Neural progenitor cell (in vitro differentiated cells): ENCODE data around the gene MPRIP. TPM values are rescaled to one million over a fixed set of nuclear protein-coding genes. Genes with fewer than 3 reads are reported as not detected.

ENCODE experiments used
- DNase-seq: peaks from one replicate; pipeline ENCODE4 v3.0.0-alpha.2; 2016; ENCODE audit warnings: low spot score
- H2AFZ ChIP-seq: fragments of 200-600 bp; sonication (generic); replicated peaks from 2 replicates; pipeline ENCODE4 v1.6.1; 2016; ENCODE audit warnings: antibody characterized with exemption
- H3F3A ChIP-seq: fragments of 200-600 bp; sonication (generic); 2 replicates; pipeline ENCODE4 v1.6.1; 2016; ENCODE audit warnings: antibody characterized with exemption, low read depth
- H3K27ac ChIP-seq: fragments of 200-600 bp; sonication (generic); 2 replicates; pipeline ENCODE4 v1.5.1; 2016; ENCODE audit warnings: mild to moderate bottlenecking
- H3K27me3 ChIP-seq: fragments of 200-600 bp; sonication (generic); 2 replicates; pipeline ENCODE4 v1.6.1; 2016; ENCODE audit warnings: mild to moderate bottlenecking, moderate library complexity
- H3K36me3 ChIP-seq: fragments of 200-600 bp; sonication (generic); 2 replicates; pipeline ENCODE4 v1.5.1; 2016
- H3K4me1 ChIP-seq: fragments of 200-600 bp; sonication (generic); 2 replicates; pipeline ENCODE4 v1.6.1; 2016; ENCODE audit warnings: mixed run types
- H3K4me2 ChIP-seq: fragments of 200-600 bp; sonication (generic); 2 replicates; pipeline ENCODE4 v1.6.1; 2016
- H3K4me3 ChIP-seq: fragments of 200-600 bp; sonication (generic); 2 replicates; pipeline ENCODE4 v1.5.1; 2016
- H3K79me2 ChIP-seq: fragments of 200-600 bp; sonication (generic); 2 replicates; pipeline ENCODE4 v1.6.1; 2016; ENCODE audit warnings: low read depth
- H3K9ac ChIP-seq: fragments of 200-600 bp; sonication (generic); 2 replicates; pipeline ENCODE4 v1.6.1; 2016
- H3K9me3 ChIP-seq: fragments of 200-600 bp; sonication (generic); 2 replicates; pipeline ENCODE4 v1.5.1; 2016; ENCODE audit warnings: low read depth
- H4K20me1 ChIP-seq: fragments of 200-600 bp; sonication (generic); 2 replicates; pipeline ENCODE4 v1.6.1; 2016; ENCODE audit warnings: low read depth
- H3K27ac Mint-ChIP-seq: 3 replicates; pipeline ENCODE4 v1.8.0; 2021; ENCODE audit warnings: mixed read lengths
- H3K27me3 Mint-ChIP-seq: 2 replicates; pipeline ENCODE4 v1.8.0; 2022; ENCODE audit warnings: low read depth, mild to moderate bottlenecking, inconsistent platforms, moderate library complexity, mixed read lengths; ENCODE audit not compliant: insufficient read depth
- H3K36me3 Mint-ChIP-seq: 3 replicates; pipeline ENCODE4 v1.8.0; 2021; ENCODE audit warnings: mixed read lengths
- H3K4me1 Mint-ChIP-seq: 3 replicates; pipeline ENCODE4 v1.8.0; 2021; ENCODE audit warnings: mixed read lengths
- H3K4me3 Mint-ChIP-seq: 3 replicates; pipeline ENCODE4 v1.8.0; 2021; ENCODE audit warnings: mild to moderate bottlenecking, moderate library complexity, mixed read lengths
- H3K9me3 Mint-ChIP-seq: 3 replicates; pipeline ENCODE4 v1.8.0; 2020; ENCODE audit warnings: mixed read lengths
- CTCF ChIP-seq: fragments of 200-600 bp; sonication (generic); IDR thresholded peaks from 2 replicates; pipeline ENCODE4 v1.5.1; 2017; ENCODE audit warnings: antibody characterized with exemption, mild to moderate bottlenecking
- EZH2 ChIP-seq: fragments of 200-600 bp; sonication (generic); IDR thresholded peaks from 2 replicates; pipeline ENCODE4 v1.6.1; 2017; ENCODE audit warnings: antibody characterized with exemption, mild to moderate bottlenecking, moderate library complexity
- EZH2phosphoT487 ChIP-seq: fragments of 200-600 bp; sonication (generic); IDR thresholded peaks from 2 replicates; pipeline ENCODE4 v1.6.1; 2017; ENCODE audit warnings: antibody characterized with exemption
- total RNA-seq: library from RNA; depleted of rRNA; stranded (reverse); fragments of >200 nt; gene quantifications from 2 replicates; pipeline ENCODE4 v1.2.3, GENCODE V29; 2015; ENCODE audit warnings: low replicate concordance

MPRIP gene
- total RNA-seq, 1 donor from 2014 or later: 42.1 TPM

DNA sequence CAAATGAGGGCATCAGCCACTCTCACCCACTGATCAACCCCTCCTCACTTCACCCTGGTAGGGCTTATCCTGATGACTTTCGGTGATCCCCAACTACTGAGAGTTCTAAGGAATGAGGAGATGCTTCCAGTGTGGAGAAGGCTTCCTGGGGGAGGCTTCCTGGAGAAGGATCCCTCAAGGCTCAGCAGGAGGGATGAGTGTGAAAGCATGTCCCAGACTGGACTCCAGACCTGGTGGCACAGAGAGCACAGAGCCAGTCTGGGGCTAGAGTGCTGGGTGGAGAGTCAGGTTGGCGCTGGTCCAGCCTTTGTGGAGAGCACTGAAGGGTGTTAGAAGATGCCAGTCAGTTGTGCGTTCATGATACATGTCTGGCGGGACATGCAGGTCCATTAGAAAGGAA is 110.1 kb downstream of the MPRIP start:
- Mint-ChIP-seq H3K9me3 (no peaks in the 10 kb centered on the region), H3K27me3 (peaks cover 4% of the 10 kb centered on the region), H3K27ac (no peak overlapping the region), H3K4me1 (no peaks in the 10 kb centered on the region), H3K36me3 (peaks cover 43% of the 10 kb centered on the region), H3K4me3 (no peak overlapping the region)
- H4K20me1 ChIP-seq: no peaks in the 10 kb centered on the region
- H3F3A ChIP-seq: no peaks in the 10 kb centered on the region
- no peaks in the 10 kb centered on the region for H3K27me3 ChIP-seq
- TF ChIP-seq CTCF: no peak
- no peak for TF ChIP-seq EZH2phosphoT487
- no peak for TF ChIP-seq EZH2
- H3K36me3 ChIP-seq: no peaks in the 10 kb centered on the region
- no peak overlapping the region for H3K4me2 ChIP-seq
- no peak overlapping the region for H3K4me3 ChIP-seq
- no peak overlapping the region for H3K9ac ChIP-seq
- no peaks in the 10 kb centered on the region for H3K4me1 ChIP-seq
- H2AFZ ChIP-seq: no peak overlapping the region
- no peak overlapping the region for H3K27ac ChIP-seq
- no peaks in the 10 kb centered on the region for H3K9me3 ChIP-seq
- no peaks in the 10 kb centered on the region for H3K79me2 ChIP-seq
- no peak for DNase-seq

- no peak overlapping the region for H3K27ac ChIP-seq
- H3K36me3 Mint-ChIP-seq: peaks cover 40% of the 10 kb centered on the region
Measured at GRCh38 chr17:17153071-17153470, 110.8 kb downstream of the MPRIP start.

DNA sequence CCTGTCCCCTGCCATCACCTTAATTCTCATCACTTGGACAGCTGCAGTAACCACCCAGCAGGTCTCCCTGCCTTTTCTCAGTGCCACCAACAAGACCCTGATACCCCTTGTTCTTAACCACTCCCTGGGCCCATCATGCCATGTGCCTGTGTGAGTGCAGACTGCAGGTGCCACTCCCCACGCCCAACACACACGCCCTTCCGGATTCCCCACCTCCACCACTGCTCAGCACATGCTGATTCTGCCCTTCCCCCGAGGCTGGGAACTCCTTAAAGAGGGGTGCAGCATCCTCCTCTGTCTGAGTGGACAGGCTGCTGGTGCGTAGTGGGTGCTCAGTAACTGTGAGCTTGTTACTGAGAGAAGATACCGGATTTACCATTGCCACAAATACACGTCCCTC is 111.5 kb downstream of the MPRIP start:
- H3K9me3 Mint-ChIP-seq: no peaks in the 10 kb centered on the region
- Histone ChIP-seq H3K4me2 (no peak overlapping the region), H3F3A (no peaks in the 10 kb centered on the region), H3K36me3 (no peaks in the 10 kb centered on the region), H3K79me2 (no peaks in the 10 kb centered on the region), H2AFZ (no peak overlapping the region), H3K4me1 (no peaks in the 10 kb centered on the region), H3K9ac (no peak overlapping the region), H4K20me1 (no peaks in the 10 kb centered on the region), H3K27me3 (no peaks in the 10 kb centered on the region), H3K4me3 (no peak overlapping the region), H3K27ac (no peak overlapping the region), H3K9me3 (no peaks in the 10 kb centered on the region)
- DNase-seq: no peak
- H3K36me3 Mint-ChIP-seq: peaks cover 39% of the 10 kb centered on the region
- H3K27ac Mint-ChIP-seq: no peak overlapping the region
- H3K27me3 Mint-ChIP-seq: peaks cover 4% of the 10 kb centered on the region
- TF ChIP-seq CTCF: no peak
- no peak for TF ChIP-seq EZH2phosphoT487
- no peak for TF ChIP-seq EZH2
- H3K4me1 Mint-ChIP-seq: no peaks in the 10 kb centered on the region
- no peak overlapping the region for H3K4me3 Mint-ChIP-seq

More at GRCh38 chr17:17153071-17153470, 110.8 kb downstream of the MPRIP start:
- Histone ChIP-seq H3K9me3 (no peaks in the 10 kb centered on the region), H3K4me2 (no peak overlapping the region), H4K20me1 (no peaks in the 10 kb centered on the region), H3K4me3 (no peak overlapping the region), H3K36me3 (no peaks in the 10 kb centered on the region), H3K4me1 (no peaks in the 10 kb centered on the region), H3K79me2 (no peaks in the 10 kb centered on the region), H3K9ac (no peak overlapping the region), H3F3A (no peaks in the 10 kb centered on the region), H3K27me3 (no peaks in the 10 kb centered on the region), H2AFZ (no peak overlapping the region)
- no peak for TF ChIP-seq EZH2
- TF ChIP-seq CTCF: no peak
- no peak for TF ChIP-seq EZH2phosphoT487
- no peak for DNase-seq
- Mint-ChIP-seq H3K4me1 (no peaks in the 10 kb centered on the region), H3K9me3 (no peaks in the 10 kb centered on the region), H3K27ac (no peak overlapping the region), H3K27me3 (peaks cover 4% of the 10 kb centered on the region), H3K4me3 (no peak overlapping the region)
